Anterior cingulate cortex (tissue), 58 donors: Measurements from ENCODE around the gene PDIA6.
"Not testable (repeated sequence)": the region's sequence is repeated elsewhere in the genome, so short reads cannot be mapped to it uniquely, and the experiment has no call there.

ENCODE experiments used
- DNase-seq, 58 donors: peaks; one replicate each; lab custom pipeline; 2025; lab: John Stamatoyannopoulos, UW

The PDIA6 gene

GRCh38 chr2:10786240-10786982 is 26.2 kb downstream of the PDIA6 start:
- DNase-seq, result no peak

GRCh38 chr2:10785260-10785659 is 27.3 kb downstream of the PDIA6 start:
- no peak for DNase-seq

- DNase-seq, result no peak
Measured at GRCh38 chr2:10784719-10785118, 27.9 kb downstream of the PDIA6 start.

GRCh38 chr2:10783421-10783820 is 29.2 kb downstream of the PDIA6 start:
- DNase-seq, result no peak

GRCh38 chr2:10781746-10782145 is 30.8 kb downstream of the PDIA6 start:
- DNase-seq, result no peak

- DNase-seq, result not testable (repeated sequence)
Measured at GRCh38 chr2:10780821-10781220, 31.8 kb downstream of the PDIA6 start.

GRCh38 chr2:10780491-10780820 is 32.1 kb downstream of the PDIA6 start:
- no peak for DNase-seq

- DNase-seq, result no peak
Measured at GRCh38 chr2:10779776-10780490, 32.7 kb downstream of the PDIA6 start.

- no peak for DNase-seq
Measured at GRCh38 chr2:10778724-10779115, 33.9 kb downstream of the PDIA6 start.

- no peak for DNase-seq
Measured at GRCh38 chr2:10777842-10778723, 34.5 kb downstream of the PDIA6 start.

GRCh38 chr2:10777111-10777841 is 35.3 kb downstream of the PDIA6 start:
- DNase-seq, result no peak

- DNase-seq, result no peak
Measured at GRCh38 chr2:10776231-10776977, 36.2 kb downstream of the PDIA6 start.

GRCh38 chr2:10775831-10776230 is 36.8 kb downstream of the PDIA6 start:
- DNase-seq, result no peak

- no peak for DNase-seq
Measured at GRCh38 chr2:10775021-10775780, 37.4 kb downstream of the PDIA6 start.

GRCh38 chr2:10774394-10774793 is 38.2 kb downstream of the PDIA6 start:
- DNase-seq, result no peak

GRCh38 chr2:10773821-10774341 is 38.7 kb downstream of the PDIA6 start:
- DNase-seq, result no peak

- no peak for DNase-seq
Measured at GRCh38 chr2:10772868-10773215, 39.7 kb downstream of the PDIA6 start.

- no peak for DNase-seq
Measured at GRCh38 chr2:10772201-10772867, 40.3 kb downstream of the PDIA6 start.
